ENCODE data around the gene GAL. TPM values are rescaled to one million over a fixed set of nuclear protein-coding genes. Genes with fewer than 3 reads are reported as not detected.

Gene GAL
- total and polyA plus RNA-seq, 2 of the 13 experiments (the other 11 are each of a cell fraction or from before 2014, with no cell fraction given) = not detected

DNA sequence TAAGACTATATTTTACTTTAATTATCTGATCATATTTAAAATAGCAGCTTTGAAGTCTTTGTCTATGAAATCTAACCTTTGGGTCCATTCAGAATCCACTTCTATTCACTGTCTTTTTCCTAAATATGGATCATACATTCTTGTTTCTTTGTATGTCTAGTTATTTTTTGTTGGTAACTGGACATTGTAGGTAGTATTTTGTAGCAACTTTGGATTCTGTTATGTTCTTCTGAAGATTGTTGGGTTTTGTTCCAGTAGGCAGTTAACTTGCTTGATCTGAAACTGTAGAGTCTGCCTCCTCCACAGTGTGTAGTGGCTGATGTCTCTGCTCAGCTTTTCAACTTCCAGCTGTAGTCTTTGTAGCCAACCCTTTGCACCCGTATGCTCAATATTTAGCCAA lies 37.5 kb upstream of the GAL start (continued):
- TF ChIP-seq, protein P1, sequence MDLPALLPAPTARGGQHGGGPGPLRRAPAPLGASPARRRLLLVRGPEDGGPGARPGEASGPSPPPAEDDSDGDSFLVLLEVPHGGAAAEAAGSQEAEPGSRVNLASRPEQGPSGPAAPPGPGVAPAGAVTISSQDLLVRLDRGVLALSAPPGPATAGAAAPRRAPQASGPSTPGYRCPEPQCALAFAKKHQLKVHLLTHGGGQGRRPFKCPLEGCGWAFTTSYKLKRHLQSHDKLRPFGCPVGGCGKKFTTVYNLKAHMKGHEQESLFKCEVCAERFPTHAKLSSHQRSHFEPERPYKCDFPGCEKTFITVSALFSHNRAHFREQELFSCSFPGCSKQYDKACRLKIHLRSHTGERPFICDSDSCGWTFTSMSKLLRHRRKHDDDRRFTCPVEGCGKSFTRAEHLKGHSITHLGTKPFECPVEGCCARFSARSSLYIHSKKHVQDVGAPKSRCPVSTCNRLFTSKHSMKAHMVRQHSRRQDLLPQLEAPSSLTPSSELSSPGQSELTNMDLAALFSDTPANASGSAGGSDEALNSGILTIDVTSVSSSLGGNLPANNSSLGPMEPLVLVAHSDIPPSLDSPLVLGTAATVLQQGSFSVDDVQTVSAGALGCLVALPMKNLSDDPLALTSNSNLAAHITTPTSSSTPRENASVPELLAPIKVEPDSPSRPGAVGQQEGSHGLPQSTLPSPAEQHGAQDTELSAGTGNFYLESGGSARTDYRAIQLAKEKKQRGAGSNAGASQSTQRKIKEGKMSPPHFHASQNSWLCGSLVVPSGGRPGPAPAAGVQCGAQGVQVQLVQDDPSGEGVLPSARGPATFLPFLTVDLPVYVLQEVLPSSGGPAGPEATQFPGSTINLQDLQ (CRISPR knock-in tag; IDR thresholded peaks at IDR 0.05) = no peak
- no peak for TF ChIP-seq PAX8 (CRISPR knock-in tag; IDR thresholded peaks at IDR 0.05; ENCODE audit: borderline replicate concordance)
- TF ChIP-seq FOXC1 (CRISPR knock-in tag; IDR thresholded peaks at IDR 0.05; ENCODE audit: borderline replicate concordance) = no peak
- TF ChIP-seq KDM1A (CRISPR knock-in tag; IDR thresholded peaks at IDR 0.05) = no peak
- TF ChIP-seq, protein P2, sequence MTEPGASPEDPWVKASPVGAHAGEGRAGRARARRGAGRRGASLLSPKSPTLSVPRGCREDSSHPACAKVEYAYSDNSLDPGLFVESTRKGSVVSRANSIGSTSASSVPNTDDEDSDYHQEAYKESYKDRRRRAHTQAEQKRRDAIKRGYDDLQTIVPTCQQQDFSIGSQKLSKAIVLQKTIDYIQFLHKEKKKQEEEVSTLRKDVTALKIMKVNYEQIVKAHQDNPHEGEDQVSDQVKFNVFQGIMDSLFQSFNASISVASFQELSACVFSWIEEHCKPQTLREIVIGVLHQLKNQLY (CRISPR knock-in tag; IDR thresholded peaks at IDR 0.05) = no peak

DNA sequence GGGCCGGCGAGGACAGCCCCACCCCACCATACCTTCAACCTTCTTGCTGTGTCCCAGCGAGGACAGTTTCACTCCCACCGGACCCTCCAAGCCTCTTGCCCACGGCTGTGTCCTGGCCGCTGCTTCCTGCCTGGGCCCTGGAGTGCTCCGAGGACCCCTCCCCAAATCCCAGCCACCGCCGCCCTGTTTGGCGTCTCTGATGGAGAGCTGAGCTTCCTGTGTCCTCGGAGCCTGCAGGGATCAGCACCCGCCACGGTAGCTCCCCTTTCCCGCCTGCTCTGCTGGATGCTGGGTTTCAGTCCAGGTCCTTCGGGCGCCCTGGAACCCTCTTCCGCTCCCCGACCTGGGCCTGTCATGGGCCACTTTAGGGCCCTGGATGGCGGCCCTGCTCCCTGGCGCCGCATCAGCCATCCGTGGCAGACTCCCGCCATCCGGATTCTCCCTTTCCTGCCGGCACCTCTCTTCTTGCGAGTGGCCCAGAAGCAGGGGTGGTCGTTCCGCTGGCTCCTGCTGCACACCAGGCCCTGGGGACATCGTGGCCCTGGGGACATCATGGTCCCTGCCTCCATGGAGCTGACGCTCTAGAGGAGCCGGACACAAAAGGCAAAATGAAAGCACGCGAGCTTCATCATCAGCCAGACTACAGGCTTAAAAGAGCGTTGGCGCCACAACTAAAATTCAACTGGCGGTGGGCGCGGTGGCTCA lies 34.3 kb upstream of the GAL start:
- H3K9ac ChIP-seq (ENCODE audit: insufficient read depth, low read depth, low read length) = no peak overlapping the region
- no peak for FAIRE-seq
- CTCF ChIA-PET (ENCODE audit: low intra/inter-chr PET ratio, low total read pairs) = no interaction called here
- no peak for TF ChIP-seq ZNF232 (CRISPR knock-in tag; IDR thresholded peaks at IDR 0.05; ENCODE audit: borderline replicate concordance)
- TF ChIP-seq MAZ (IDR thresholded peaks at IDR 0.05; ENCODE audit: borderline replicate concordance, low read depth, low read length) = no peak
- no peak for TF ChIP-seq MAZ (CRISPR knock-in tag; IDR thresholded peaks at IDR 0.05; ENCODE audit: low read depth)
- TF ChIP-seq, protein P3, sequence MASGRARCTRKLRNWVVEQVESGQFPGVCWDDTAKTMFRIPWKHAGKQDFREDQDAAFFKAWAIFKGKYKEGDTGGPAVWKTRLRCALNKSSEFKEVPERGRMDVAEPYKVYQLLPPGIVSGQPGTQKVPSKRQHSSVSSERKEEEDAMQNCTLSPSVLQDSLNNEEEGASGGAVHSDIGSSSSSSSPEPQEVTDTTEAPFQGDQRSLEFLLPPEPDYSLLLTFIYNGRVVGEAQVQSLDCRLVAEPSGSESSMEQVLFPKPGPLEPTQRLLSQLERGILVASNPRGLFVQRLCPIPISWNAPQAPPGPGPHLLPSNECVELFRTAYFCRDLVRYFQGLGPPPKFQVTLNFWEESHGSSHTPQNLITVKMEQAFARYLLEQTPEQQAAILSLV (CRISPR knock-in tag; IDR thresholded peaks at IDR 0.05; ENCODE audit: borderline replicate concordance) = no peak
- TF ChIP-seq, protein P4, sequence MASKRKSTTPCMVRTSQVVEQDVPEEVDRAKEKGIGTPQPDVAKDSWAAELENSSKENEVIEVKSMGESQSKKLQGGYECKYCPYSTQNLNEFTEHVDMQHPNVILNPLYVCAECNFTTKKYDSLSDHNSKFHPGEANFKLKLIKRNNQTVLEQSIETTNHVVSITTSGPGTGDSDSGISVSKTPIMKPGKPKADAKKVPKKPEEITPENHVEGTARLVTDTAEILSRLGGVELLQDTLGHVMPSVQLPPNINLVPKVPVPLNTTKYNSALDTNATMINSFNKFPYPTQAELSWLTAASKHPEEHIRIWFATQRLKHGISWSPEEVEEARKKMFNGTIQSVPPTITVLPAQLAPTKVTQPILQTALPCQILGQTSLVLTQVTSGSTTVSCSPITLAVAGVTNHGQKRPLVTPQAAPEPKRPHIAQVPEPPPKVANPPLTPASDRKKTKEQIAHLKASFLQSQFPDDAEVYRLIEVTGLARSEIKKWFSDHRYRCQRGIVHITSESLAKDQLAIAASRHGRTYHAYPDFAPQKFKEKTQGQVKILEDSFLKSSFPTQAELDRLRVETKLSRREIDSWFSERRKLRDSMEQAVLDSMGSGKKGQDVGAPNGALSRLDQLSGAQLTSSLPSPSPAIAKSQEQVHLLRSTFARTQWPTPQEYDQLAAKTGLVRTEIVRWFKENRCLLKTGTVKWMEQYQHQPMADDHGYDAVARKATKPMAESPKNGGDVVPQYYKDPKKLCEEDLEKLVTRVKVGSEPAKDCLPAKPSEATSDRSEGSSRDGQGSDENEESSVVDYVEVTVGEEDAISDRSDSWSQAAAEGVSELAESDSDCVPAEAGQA (IDR thresholded peaks at IDR 0.05; ENCODE audit: low read depth) = no peak
- TF ChIP-seq, protein P4 (CRISPR knock-in tag; IDR thresholded peaks at IDR 0.05; ENCODE audit: borderline replicate concordance) = no peak

More for the DNA sequence above, 34.3 kb upstream of the GAL start:
- Histone ChIP-seq H3K27ac (ENCODE audit: extremely low read length, insufficient read depth, low read length) (no peak overlapping the region), H3K79me2 (ENCODE audit: insufficient read depth, low read length) (no peaks in the 10 kb centered on the region), H4K20me1 (ENCODE audit: insufficient read depth, low read length) (no peaks in the 10 kb centered on the region), H3K4me2 (ENCODE audit: low read depth, low read length) (no peak overlapping the region), H3K9me3 (ENCODE audit: low read length) (no peaks in the 10 kb centered on the region), H2AFZ (ENCODE audit: low read length) (no peak overlapping the region), H3K36me3 (replicated peaks in 1 of 2; ENCODE audit: control insufficient read depth in 1 of 2, insufficient read depth in 2 of 2, low read length in 2 of 2) (no peaks in the 10 kb centered on the region), H3K4me1 (ENCODE audit: insufficient read depth, low read length) (no peaks in the 10 kb centered on the region), H3K27me3 (ENCODE audit: control insufficient read depth in 1 of 2, insufficient read depth in 2 of 2, low read length in 2 of 2) (peaks cover 8 to 34% of the 10 kb centered on the region in 2 experiments; a peak in 4 of 5 replicates), H3K4me3 (replicated peaks in 1 of 3; ENCODE audit: insufficient read depth in 1 of 3, low read depth in 2 of 3, low read length in 3 of 3) (no peak overlapping the region)
- intact Hi-C loops (cut with micrococcal nuclease; ENCODE audit: unreplicated experiment) (loop anchor here (10.0 kb wide), 1 partner anchor 155 kb away; no protein-coding TSS in a partner anchor), in situ Hi-C loops (cut with HindIII; ENCODE audit: extremely low pct_ligation_motif_present, low pct_unique_long_range_greater_than_20kb) (loop anchor here (25.0 kb wide), 1 partner anchor 237 kb away; no protein-coding TSS in a partner anchor)
- no TSS peak for BruUV-seq (replicated peaks)
- no peak for DNase-seq (ENCODE audit: low spot score)
- no peak for ATAC-seq
- POLR2A ChIA-PET = no interaction called here
- 66% methylated on average over 19 of the region's 38 CpGs for WGBS (ENCODE audit: low lambda C conversion rate)
